ENCODE measurements around the gene BRINP2.
A peak's percentile ranks its signal among the peaks of the same experiment; 100 is the strongest.

DNA sequence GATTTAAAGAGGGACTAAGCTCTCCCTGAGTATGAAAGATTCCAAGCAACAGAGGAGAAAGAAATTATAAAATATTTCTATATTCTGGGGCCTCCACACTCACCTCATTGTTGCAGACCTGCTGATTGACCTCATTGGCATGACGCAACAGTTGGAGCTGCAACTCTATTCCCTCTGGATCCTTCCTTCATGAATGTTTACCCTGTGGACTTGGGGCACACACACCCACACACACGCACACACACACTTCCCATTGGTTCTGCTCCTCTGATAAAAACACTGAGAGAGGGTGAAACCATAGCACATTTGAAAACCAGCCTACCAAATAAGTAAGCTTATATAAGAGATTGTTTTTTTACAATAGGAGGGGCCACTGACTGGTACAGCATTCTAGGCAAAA lies 159.1 kb downstream of the BRINP2 start:
- TF ChIP-seq, protein P1, sequence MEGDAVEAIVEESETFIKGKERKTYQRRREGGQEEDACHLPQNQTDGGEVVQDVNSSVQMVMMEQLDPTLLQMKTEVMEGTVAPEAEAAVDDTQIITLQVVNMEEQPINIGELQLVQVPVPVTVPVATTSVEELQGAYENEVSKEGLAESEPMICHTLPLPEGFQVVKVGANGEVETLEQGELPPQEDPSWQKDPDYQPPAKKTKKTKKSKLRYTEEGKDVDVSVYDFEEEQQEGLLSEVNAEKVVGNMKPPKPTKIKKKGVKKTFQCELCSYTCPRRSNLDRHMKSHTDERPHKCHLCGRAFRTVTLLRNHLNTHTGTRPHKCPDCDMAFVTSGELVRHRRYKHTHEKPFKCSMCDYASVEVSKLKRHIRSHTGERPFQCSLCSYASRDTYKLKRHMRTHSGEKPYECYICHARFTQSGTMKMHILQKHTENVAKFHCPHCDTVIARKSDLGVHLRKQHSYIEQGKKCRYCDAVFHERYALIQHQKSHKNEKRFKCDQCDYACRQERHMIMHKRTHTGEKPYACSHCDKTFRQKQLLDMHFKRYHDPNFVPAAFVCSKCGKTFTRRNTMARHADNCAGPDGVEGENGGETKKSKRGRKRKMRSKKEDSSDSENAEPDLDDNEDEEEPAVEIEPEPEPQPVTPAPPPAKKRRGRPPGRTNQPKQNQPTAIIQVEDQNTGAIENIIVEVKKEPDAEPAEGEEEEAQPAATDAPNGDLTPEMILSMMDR (conservative IDR thresholded peaks at IDR 0.05; ENCODE audit: low read depth, low read length), result no peak
- no peak for TF ChIP-seq POLR2A (IDR thresholded peaks at IDR 0.05; ENCODE audit: low read depth, low read length)
- TF ChIP-seq RCOR1 (IDR thresholded peaks at IDR 0.05; ENCODE audit: insufficient replicate concordance, low read length), result no peak
- 0 out of 2 replicates have a peak, but pooled peaks have one; percentile 12 for TF ChIP-seq CEBPB (IDR thresholded peaks at IDR 0.05; ENCODE audit: low read depth, low read length)
- no peak for TF ChIP-seq RFX5 (IDR thresholded peaks at IDR 0.05; ENCODE audit: low read depth, low read length)
- TF ChIP-seq CHD1 (IDR thresholded peaks at IDR 0.05; ENCODE audit: low read depth, low read length), result no peak
- TF ChIP-seq MAZ (IDR thresholded peaks at IDR 0.05; ENCODE audit: borderline replicate concordance, low read depth, low read length), result no peak
- no peak for TF ChIP-seq SMC3 (IDR thresholded peaks at IDR 0.05; ENCODE audit: low read depth, low read length)
- no peak for TF ChIP-seq MXI1 (IDR thresholded peaks at IDR 0.05; ENCODE audit: borderline replicate concordance, low read depth, low read length)
- no peak for TF ChIP-seq RAD21 (IDR thresholded peaks at IDR 0.05; ENCODE audit: low read length)
- TF ChIP-seq, protein P2, sequence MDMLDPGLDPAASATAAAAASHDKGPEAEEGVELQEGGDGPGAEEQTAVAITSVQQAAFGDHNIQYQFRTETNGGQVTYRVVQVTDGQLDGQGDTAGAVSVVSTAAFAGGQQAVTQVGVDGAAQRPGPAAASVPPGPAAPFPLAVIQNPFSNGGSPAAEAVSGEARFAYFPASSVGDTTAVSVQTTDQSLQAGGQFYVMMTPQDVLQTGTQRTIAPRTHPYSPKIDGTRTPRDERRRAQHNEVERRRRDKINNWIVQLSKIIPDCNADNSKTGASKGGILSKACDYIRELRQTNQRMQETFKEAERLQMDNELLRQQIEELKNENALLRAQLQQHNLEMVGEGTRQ (IDR thresholded peaks at IDR 0.05; ENCODE audit: low read depth, low read length), result no peak
- TF ChIP-seq NFE2L2 (IDR thresholded peaks at IDR 0.05; ENCODE audit: low read depth, low read length), result no peak
- no peak for TF ChIP-seq FOS (IDR thresholded peaks at IDR 0.05; ENCODE audit: low read depth, low read length)

Measured in IMR-90 (cell line).